Dedifferentiated amniotic fluid mesenchymal stem cell (primary cell): ENCODE measurements around the gene CCDC136.
A peak's percentile ranks its signal among the peaks of the same experiment; 100 is the strongest.

ENCODE experiments used
- DNase-seq: peaks from one replicate; pipeline ENCODE4 v3.0.0-alpha.2; 2016; ENCODE audit errors: extremely low spot score

Gene CCDC136

DNA sequence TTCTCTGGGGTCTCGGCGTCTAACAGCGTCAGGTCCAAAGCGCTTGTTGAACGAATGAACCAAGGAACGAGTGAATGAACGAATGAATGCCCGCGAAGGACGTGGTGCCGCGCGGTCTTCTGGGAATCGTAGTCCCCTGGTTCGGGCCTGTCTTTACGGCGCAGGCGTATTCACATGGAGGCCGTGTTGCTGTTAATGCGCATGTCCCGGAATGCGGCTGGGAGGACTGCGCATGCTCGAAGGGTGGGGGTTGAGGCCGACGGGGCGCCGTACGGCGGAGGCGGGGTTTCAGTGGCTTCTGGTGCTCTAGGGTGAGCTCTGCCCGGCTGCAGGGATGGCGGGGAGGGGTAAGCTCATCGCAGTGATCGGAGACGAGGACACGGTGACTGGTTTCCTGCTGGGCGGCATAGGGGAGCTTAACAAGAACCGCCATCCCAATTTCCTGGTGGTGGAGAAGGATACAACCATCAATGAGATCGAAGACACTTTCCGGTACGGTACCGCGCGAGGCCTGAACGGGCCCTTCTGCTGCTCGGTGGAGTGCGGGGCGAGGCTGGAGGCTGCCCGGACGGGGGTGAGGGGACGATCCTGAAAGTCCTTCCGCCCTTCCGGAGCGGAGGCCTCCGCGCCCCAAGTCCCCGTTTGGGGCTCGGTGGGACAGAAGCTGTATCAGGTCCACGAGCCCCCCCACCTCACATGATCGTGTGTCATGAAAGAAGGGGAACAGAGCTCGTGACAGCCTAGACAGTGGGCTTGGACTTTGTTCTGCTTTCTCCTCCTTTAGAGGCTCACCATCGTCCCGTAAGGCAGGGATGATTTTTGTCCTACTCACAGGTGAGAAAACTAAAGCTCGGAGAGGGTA lies 71.0 kb downstream of the CCDC136 start, which contains the start of gene ATP6V1F:
TSS of gene ATP6V1F (plus strand) at position 286 of the 862 bp plus-strand sequence. CDS start at position 335, 49 bp downstream.
- DNase-seq = peak; percentile 93

DNA sequence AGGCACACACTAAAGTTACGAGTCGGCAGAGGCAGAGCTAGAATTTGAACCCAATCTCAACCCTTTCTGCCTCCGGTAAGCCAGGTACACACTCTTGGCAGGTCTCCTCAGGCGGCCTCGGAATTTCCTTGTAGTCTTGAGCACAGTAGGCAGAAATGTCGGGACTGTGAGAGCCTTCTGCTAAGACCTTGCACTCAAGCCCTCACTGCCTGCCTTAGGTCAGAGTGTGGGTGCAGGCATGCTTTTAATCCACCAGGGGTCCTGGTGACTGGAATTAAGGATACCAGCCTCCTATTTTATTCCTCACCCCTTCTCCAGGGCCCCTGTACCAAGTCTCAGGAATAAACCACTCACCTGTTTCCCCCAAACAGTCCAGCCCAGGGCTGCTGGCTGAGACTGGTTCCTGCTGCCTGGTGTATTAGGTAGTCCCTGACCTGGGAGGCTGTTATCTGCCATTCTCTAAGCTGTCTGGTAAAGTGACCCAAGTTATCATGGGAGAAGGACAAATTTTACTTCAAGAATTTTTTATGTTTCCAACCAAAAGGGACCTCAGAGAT lies 71.7 kb downstream of the CCDC136 start:
- peak; percentile 55 for DNase-seq

DNA sequence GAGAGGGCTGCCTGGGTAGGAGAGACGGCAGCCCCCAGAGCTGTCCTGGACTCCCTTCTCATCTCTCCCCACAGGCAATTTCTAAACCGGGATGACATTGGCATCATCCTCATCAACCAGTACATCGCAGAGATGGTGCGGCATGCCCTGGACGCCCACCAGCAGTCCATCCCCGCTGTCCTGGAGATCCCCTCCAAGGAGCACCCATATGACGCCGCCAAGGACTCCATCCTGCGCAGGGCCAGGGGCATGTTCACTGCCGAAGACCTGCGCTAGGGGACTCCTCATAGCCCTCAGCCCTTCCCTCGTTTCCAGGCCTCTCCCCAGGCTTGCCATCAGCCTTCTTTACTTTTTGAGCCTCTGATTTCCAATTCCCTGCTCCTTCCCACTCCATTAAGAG lies 73.5 kb downstream of the CCDC136 start:
- no peak for DNase-seq

DNA sequence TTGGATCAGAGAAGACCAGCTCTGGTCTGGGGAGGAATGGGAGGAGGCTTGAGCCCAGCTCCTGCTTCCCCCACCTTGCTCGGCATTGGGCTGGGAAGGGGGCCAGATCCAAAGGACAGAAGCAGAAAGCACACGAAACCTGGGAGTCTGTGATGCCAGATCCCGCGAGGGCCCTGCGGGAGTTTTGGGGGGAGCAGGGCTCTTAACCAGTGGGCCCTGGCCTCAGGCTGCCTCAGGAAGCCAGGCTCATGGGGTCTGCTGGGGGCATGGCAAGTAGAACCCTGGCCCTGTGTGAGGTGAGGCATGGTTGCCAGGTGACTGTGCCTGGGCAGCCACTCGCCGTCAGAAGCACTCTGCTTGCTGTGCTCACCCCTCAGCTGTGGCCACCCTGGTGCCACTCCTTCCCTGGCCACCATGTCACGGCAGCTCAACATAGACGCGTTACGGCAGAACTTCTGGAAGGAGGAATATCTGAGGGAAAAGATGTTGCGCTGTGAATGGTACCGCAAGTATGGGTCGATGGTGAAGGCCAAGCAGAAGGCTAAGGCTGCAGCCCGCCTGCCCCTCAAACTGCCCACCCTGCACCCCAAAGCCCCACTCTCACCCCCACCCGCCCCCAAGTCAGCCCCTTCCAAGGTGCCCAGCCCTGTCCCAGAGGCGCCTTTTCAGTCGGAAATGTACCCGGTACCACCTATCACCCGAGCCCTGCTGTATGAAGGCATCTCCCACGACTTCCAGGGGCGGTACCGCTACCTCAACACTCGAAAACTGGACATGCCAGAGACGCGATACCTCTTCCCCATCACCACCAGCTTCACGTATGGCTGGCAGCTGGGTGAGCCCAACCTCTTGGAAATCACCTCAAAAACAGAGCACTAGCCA lies 74.5 kb downstream of the CCDC136 start:
- no peak for DNase-seq

DNA sequence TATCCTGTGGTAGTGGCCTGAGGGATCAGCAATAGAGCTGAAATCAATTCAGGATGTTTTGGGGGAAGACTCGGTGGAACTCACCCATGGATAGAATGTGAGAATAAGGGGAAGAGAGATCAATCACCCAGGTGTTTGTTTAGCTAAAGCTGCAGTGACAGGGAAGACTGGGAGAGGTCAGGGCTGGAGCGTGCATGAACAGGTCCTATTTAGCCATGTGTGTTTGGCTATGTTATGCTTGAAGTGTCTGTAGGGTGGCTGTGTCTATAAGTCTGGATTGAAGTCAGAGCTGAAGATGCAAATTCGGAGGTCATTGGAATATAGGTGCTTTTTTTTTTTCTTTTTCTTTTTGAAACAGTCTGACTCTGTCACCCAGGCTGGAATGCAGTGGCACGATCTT lies 75.5 kb downstream of the CCDC136 start:
- DNase-seq = no peak

DNA sequence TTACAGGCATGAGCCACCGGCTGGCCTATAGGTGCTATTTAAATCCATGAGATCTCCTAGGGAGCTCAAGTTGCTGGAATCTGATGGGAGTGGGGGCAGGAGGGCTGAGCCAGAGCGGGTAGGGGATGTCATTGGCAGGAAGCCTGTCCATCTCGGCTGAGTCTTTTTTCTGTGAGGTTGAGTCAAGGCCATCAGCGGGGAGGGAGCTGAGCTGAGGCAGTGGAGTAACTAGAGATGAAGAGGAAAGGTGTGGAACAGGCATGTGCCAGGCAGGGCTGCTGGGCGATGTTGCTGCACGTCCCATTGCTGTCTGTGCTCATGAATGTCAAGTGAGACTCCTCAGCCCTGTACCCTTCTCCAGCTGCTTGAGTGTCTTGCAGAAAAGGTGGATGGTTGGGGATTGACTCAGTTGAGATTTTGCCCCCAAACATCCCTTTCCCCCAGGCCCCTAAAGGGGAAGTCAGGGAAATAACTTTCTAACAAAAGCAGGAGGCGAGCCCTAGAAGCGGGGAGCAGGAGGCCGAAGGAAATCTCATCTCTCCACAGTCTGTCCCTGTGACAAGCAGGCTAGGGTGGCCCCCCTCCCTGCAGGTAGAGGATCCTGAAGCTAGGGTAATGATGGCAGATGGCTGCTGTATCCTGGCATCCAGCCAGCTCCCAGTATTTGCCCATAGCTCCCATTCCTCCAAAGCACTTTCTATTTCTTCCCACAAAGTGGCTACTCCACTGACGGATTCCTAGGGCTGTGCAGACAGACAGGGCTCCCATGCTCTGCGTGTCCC lies 76.3 kb downstream of the CCDC136 start:
- no peak for DNase-seq

DNA sequence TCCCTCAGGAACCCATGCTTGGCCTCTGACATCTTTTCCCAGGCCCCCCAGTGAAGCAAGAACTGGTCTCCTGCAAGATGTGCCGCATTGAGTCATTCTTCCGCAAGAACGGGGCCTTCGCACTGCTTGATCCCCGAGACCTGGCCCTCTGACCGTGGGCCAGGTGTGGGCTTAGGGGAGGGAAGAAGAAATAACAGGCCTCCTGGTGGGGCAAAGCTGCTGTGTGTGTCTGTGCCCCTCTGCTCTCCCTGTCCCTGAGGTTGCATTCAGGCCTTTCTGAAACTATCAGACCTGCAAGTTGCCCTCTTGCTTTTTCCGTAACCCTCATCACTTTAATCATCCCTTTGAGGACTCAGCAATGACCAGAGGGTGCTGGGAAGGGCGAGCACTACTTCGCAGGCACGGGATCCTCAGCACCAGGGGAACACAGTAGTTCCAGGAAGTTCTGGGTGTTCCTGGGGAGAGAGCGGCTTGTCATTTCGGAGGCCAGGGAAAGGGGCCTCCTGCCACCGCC lies 76.9 kb downstream of the CCDC136 start:
- DNase-seq = no peak

DNA sequence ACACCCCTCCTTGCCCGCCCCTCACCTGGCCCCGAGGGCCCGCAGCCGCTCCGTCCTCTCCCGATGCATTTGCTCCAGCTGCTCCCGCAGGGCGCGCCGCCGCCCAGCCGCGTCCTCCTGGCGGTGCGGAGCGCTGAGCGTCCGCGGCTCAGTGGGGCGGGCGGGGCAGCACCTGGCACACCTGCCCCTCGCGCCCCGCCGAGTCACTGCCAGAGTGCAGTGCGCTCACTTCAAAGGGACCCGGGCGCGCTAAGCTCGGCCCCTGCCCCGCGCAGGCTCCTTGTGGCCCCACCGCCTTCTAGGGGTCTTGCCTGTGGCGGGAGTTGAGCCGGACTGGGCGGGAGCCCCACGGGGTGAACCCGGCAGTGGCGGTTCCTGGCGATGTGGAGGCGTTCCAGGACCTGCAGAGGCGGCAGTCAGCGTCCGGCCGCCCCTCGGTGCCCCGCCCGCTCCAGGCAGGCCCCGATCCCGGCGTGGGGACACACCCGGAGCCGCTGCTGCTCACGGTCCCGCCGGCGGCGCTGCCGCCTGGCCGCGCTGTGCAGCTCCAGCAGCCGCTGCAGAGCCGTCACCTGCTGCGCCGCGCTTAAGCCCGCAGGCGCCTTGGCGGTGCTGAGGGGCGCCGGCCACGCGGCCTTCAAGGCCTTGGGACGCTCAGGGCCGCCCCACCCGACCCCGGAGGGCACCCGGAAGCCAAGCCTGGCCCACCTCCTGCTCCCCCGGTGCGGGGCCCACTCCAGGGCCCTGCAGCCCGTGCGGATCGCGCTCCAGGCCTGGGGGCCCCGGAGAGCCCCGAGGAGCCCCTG lies 77.6 kb downstream of the CCDC136 start:
- DNase-seq = no peak

DNA sequence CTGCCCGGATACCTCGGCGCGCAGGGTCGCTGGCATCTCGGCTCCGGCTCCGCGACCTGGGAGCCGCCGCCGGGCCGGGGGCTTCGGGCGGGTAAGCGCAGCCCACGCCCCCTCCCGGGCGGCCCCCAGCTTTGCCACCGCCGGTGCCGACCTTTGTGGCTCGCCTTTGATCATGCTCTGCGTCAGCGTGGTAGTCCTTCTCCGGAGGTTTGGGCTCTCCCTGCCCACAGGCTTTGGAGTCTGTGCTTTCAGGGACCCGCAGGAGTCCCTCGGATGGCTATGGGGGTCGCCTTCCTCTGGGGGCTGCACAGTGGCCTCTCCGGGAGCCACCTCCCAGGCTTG lies 78.1 kb downstream of the CCDC136 start:
- no peak for DNase-seq

DNA sequence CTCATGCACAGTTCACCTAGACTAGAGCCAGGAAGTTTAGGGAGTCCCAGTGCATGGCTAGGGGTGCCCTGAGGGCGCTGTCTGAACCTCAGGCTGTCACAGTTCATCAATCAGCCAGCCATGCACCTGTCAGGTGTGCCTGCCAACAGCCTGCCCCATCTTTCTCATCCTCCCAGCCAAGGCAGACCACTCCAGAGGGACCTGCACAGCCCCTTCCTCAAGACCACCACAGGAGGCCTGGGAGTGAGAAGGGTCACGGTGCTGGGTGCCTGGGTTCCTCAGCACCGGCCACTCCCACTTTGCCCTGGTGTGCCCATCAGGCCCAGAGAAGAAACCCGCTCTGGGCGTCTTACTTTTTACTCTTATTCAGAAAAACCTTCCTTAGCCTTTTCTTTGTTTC lies 79.3 kb downstream of the CCDC136 start:
- DNase-seq = no peak
